Fibroblast of upper back skin (primary cell): ENCODE results near the gene GNG2.

Experiments
- DNase-seq: peaks from one replicate; pipeline ENCODE4 v3.0.0-alpha.2; 2013

The GNG2 gene

GRCh38 chr14:51895375-51895774, 35.0 kb downstream of the GNG2 start:
- no peak for DNase-seq

- no peak for DNase-seq
These were observed 37.5 kb downstream of the GNG2 start for GRCh38 chr14:51897791-51898355.

GRCh38 chr14:51901475-51902024, 41.1 kb downstream of the GNG2 start:
- DNase-seq: no peak

GRCh38 chr14:51905656-51906121, 45.3 kb downstream of the GNG2 start:
- DNase-seq: peak; percentile 80

- DNase-seq: peak; percentile 7
These were observed 47.7 kb downstream of the GNG2 start for GRCh38 chr14:51908086-51908485.

- DNase-seq: no peak
These were observed 51.8 kb downstream of the GNG2 start for GRCh38 chr14:51912112-51912786.

GRCh38 chr14:51914310-51914709, 53.9 kb downstream of the GNG2 start:
- DNase-seq: no peak

- peak; percentile 13 for DNase-seq
These were observed 56.8 kb downstream of the GNG2 start for GRCh38 chr14:51917193-51917592.

GRCh38 chr14:51921026-51921425, 60.6 kb downstream of the GNG2 start:
- DNase-seq: no peak

- DNase-seq: peak; percentile 6
These were observed 62.2 kb downstream of the GNG2 start for GRCh38 chr14:51922624-51923023.

GRCh38 chr14:51924600-51924999, 64.2 kb downstream of the GNG2 start:
- DNase-seq: no peak

- DNase-seq: no peak
These were observed 65.6 kb downstream of the GNG2 start for GRCh38 chr14:51925980-51926379.

GRCh38 chr14:51926449-51926848, 66.0 kb downstream of the GNG2 start:
- no peak for DNase-seq

- no peak for DNase-seq
These were observed 68.2 kb downstream of the GNG2 start for GRCh38 chr14:51928568-51928967.

GRCh38 chr14:51929166-51929565, 68.8 kb downstream of the GNG2 start:
- peak; percentile 83 for DNase-seq

GRCh38 chr14:51929910-51930682, 69.7 kb downstream of the GNG2 start:
- no peak for DNase-seq

GRCh38 chr14:51931308-51931707, 70.9 kb downstream of the GNG2 start:
- DNase-seq: no peak

- no peak for DNase-seq
These were observed 72.8 kb downstream of the GNG2 start for GRCh38 chr14:51933191-51933590.

GRCh38 chr14:51938137-51938536, 77.7 kb downstream of the GNG2 start:
- DNase-seq: no peak

- DNase-seq: no peak
These were observed 78.4 kb downstream of the GNG2 start for GRCh38 chr14:51938821-51939220.

- no peak for DNase-seq
These were observed 78.8 kb downstream of the GNG2 start for GRCh38 chr14:51939226-51939625.

- DNase-seq: peak; percentile 23
These were observed 79.4 kb downstream of the GNG2 start for GRCh38 chr14:51939755-51940301.

- DNase-seq: no peak
These were observed 82.6 kb downstream of the GNG2 start for GRCh38 chr14:51942971-51943370.
